GM12874 (cell line): ENCODE measurements around the gene OR1J2.

ENCODE experiments used
- TF ChIP-seq, protein P1 (sequence below): IDR thresholded peaks from 2 replicates; pipeline ENCODE4 v1.5.1; 2011; ENCODE audit warnings: low read depth, mild to moderate bottlenecking, control low read depth, low read length, moderate library complexity; ENCODE audit not compliant: insufficient read depth

OR1J2 gene

DNA sequence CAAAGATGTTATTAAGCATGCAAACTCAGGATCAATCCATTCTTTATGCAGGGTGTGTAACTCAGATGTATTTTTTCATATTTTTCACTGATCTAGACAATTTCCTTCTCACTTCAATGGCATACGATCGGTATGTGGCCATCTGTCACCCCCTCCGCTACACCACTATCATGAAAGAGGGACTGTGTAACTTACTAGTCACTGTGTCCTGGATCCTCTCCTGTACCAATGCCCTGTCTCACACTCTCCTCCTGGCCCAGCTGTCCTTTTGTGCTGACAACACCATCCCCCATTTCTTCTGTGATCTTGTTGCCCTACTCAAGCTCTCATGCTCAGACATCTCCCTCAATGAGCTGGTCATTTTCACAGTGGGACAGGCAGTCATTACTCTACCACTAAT is 8.8 kb downstream of the OR1J2 start:
- TF ChIP-seq, protein P1, sequence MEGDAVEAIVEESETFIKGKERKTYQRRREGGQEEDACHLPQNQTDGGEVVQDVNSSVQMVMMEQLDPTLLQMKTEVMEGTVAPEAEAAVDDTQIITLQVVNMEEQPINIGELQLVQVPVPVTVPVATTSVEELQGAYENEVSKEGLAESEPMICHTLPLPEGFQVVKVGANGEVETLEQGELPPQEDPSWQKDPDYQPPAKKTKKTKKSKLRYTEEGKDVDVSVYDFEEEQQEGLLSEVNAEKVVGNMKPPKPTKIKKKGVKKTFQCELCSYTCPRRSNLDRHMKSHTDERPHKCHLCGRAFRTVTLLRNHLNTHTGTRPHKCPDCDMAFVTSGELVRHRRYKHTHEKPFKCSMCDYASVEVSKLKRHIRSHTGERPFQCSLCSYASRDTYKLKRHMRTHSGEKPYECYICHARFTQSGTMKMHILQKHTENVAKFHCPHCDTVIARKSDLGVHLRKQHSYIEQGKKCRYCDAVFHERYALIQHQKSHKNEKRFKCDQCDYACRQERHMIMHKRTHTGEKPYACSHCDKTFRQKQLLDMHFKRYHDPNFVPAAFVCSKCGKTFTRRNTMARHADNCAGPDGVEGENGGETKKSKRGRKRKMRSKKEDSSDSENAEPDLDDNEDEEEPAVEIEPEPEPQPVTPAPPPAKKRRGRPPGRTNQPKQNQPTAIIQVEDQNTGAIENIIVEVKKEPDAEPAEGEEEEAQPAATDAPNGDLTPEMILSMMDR, result no peak

DNA sequence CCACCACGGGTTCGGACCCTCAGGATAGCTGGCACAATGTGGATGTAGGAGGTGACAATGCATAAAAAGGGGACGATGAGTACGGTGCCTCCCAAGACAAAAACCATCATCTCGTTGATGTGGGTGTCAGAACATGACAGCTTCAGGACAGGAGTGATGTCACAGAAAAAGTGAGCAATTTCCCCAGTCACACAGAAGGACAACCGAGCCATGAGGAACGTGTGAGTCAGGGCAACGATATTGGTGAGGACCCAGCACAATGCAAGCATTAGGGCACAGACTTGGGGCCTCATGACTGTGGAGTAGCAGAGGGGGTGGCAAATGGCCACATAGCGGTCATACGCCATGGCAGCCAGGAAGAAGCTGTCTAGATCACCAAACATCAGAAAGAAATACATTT is 16.0 kb downstream of the OR1J2 start:
- TF ChIP-seq, protein P1, result no peak

DNA sequence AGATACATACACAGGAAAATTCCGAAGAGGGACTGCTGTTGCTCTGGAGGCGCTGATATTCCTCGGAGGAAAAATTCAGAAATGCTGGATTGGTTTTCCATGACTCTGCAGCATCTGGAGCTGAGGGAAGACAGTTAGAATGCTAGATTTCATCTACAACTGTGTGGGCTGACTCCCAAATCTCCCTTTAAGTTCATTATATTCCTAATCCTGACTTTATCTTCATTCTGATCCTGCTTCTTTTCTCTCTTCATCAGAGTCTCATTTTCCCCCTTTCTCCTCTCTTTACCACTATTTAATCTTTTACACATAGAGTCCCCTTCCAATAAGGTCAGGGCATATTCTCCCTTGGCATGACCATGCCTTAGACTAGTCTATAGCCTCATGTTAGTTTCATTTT is 16.6 kb downstream of the OR1J2 start, which contains the start of gene OR1N1:
Gene OR1N1, minus strand, starts transcription at position 101 of the 400 bp plus-strand sequence. Its CDS starts 0 bp downstream, at position 101.
- TF ChIP-seq, protein P1, result no peak

DNA sequence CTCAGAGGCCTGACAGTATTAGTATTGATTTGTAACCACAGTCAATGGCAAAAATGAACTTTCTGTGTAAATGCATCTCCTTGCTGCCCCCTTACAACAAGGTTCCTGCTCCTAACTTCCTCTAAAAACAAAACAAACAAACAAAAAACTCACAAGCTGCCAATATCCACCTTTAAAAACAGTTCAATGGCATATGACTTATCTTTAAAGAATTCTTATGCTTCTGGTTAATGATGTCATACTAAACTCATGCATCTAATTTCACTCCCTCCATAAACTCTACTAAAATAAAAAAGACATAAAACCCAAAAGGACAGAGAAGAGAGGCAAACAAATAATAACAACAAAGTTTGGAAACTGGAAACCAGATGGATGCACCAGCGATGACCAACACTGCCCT is 25.5 kb downstream of the OR1J2 start:
- TF ChIP-seq, protein P1, result no peak

DNA sequence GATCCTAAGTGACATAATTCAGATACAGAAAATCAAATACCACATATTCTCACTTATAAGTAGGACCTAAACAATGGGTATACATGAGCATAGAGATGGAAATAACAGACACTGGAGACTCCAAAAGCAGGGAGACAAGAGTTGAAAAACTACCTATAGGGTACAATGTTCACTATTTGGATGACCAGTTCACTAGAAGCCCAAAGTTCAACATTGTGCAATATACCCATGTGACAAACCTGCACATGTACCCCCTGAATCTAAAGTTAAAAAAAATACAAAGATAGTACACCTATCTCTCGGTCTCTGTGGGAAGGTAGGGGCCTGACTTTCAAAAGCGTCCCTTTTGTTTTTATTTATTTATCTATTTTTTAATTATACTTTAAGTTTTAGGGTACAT is 28.2 kb downstream of the OR1J2 start:
- TF ChIP-seq, protein P1, result no peak

DNA sequence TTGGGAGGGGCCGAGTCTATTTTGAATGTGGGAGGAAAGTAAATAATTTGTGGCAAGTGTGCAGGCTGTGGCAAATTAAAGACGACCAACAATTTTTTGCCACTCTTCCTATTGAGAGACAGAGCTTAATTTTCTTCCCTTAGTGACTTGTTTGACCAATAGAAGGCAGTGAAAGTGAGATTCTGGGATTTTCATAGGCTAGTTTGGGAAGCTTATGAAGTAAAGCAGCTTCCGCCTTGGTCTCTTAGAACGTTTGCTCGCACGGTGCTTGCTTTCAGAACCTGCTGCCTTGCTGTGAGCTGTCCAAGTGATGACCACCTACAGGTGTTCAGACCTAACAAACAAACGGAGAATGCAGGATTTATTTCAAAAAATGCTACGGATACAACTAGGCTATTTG is 35.6 kb downstream of the OR1J2 start:
- TF ChIP-seq, protein P1, result no peak

DNA sequence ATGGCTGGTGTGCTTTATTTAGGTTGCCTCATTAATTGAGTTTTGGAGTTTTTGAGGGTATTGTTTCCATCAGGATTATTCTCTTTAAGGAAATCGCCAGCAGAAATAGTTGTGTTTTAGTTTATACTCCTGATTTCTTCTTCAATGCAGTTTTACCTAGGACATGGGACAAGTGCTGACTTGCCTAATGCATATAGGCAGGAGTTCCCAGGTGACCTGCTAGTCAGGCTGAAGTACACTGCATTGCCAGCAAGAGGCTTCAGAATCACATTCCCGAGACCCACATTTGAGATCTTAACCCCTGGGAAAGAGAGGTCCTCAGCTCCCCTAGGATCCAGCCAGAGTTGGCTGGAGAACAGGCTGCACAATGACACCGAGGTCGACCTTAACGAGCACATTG is 40.8 kb downstream of the OR1J2 start:
- TF ChIP-seq, protein P1, result no peak

DNA sequence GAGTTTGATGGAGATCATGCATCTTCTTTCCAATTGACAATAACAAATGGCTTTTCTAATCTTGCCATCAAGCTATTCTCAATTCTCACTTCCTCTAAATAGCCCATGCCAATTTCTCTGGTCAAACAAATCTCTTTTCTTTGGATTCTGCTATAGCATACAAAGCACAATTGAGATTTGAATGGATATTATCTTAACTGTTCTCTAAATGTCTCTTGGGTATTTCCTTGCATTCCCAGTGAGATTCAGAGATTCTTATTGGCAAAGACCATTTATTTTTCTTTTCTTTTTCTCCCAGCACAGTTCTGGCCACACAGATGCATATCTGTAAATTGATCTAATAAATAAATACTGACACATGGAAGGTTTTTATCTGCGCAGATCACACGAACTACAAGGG is 42.2 kb downstream of the OR1J2 start, which contains the start of gene OR1N2:
Gene OR1N2, plus strand, starts transcription at position 301 of the 400 bp plus-strand sequence. CDS start 100 bp downstream, outside the sequence.
- TF ChIP-seq, protein P1, result no peak
